Neural cell (in vitro differentiated cells): ENCODE data around the gene DYNLL1.

ENCODE experiments used
- EP300 ChIP-seq: fragments of 450-650 bp; conservative IDR thresholded peaks from 2 replicates; pipeline ENCODE4 v1.6.1; 2014; ENCODE audit warnings: antibody characterized with exemption, mild to moderate bottlenecking, moderate library complexity; ENCODE audit not compliant: poor library complexity, severe bottlenecking
- MXI1 ChIP-seq: fragments of 450-650 bp; conservative IDR thresholded peaks from 2 replicates; pipeline ENCODE4 v1.6.1; 2014; ENCODE audit warnings: antibody characterized with exemption, mild to moderate bottlenecking; ENCODE audit not compliant: poor library complexity, severe bottlenecking
- SMC3 ChIP-seq: fragments of 450-650 bp; conservative IDR thresholded peaks from 2 replicates; pipeline ENCODE4 v1.6.1; 2014; ENCODE audit warnings: antibody characterized with exemption, mild to moderate bottlenecking, moderate library complexity; ENCODE audit not compliant: poor library complexity
- TF ChIP-seq, protein P1 (sequence below): fragments of 450-650 bp; IDR thresholded peaks from 2 replicates; pipeline ENCODE4 v1.5.1; 2014; ENCODE audit warnings: antibody characterized with exemption, mild to moderate bottlenecking, moderate library complexity; ENCODE audit not compliant: poor library complexity, severe bottlenecking
- TF ChIP-seq, protein P2 (sequence below): IDR thresholded peaks from 2 replicates; pipeline ENCODE4 v1.6.1; 2012; ENCODE audit warnings: borderline replicate concordance

DNA sequence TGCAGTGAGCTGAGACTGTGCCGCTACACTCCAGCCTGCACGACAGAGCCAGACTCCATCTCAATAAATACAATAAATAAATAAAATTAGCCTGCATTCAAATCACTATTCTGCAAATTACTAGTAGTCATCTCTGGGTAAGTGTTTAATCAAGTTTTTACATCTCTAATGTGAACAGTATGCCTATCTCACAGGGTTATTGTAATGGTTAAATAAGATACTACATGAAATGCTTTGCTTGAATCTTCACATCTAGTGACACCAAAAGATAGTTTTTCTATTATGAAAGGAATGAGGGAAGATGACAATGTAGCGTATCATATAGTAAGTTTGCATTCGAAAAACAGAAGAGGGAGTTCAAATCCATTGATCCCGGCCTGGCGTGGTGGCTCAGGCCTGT is 28.5 kb upstream of the DYNLL1 start:
- TF ChIP-seq EP300 (no peak), SMC3 (no peak), MXI1 (no peak)
- TF ChIP-seq, protein P1, sequence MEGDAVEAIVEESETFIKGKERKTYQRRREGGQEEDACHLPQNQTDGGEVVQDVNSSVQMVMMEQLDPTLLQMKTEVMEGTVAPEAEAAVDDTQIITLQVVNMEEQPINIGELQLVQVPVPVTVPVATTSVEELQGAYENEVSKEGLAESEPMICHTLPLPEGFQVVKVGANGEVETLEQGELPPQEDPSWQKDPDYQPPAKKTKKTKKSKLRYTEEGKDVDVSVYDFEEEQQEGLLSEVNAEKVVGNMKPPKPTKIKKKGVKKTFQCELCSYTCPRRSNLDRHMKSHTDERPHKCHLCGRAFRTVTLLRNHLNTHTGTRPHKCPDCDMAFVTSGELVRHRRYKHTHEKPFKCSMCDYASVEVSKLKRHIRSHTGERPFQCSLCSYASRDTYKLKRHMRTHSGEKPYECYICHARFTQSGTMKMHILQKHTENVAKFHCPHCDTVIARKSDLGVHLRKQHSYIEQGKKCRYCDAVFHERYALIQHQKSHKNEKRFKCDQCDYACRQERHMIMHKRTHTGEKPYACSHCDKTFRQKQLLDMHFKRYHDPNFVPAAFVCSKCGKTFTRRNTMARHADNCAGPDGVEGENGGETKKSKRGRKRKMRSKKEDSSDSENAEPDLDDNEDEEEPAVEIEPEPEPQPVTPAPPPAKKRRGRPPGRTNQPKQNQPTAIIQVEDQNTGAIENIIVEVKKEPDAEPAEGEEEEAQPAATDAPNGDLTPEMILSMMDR = no peak
- TF ChIP-seq, protein P2, sequence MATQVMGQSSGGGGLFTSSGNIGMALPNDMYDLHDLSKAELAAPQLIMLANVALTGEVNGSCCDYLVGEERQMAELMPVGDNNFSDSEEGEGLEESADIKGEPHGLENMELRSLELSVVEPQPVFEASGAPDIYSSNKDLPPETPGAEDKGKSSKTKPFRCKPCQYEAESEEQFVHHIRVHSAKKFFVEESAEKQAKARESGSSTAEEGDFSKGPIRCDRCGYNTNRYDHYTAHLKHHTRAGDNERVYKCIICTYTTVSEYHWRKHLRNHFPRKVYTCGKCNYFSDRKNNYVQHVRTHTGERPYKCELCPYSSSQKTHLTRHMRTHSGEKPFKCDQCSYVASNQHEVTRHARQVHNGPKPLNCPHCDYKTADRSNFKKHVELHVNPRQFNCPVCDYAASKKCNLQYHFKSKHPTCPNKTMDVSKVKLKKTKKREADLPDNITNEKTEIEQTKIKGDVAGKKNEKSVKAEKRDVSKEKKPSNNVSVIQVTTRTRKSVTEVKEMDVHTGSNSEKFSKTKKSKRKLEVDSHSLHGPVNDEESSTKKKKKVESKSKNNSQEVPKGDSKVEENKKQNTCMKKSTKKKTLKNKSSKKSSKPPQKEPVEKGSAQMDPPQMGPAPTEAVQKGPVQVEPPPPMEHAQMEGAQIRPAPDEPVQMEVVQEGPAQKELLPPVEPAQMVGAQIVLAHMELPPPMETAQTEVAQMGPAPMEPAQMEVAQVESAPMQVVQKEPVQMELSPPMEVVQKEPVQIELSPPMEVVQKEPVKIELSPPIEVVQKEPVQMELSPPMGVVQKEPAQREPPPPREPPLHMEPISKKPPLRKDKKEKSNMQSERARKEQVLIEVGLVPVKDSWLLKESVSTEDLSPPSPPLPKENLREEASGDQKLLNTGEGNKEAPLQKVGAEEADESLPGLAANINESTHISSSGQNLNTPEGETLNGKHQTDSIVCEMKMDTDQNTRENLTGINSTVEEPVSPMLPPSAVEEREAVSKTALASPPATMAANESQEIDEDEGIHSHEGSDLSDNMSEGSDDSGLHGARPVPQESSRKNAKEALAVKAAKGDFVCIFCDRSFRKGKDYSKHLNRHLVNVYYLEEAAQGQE = no peak
